HG03108 (cell line): ENCODE measurements around the gene AASDH.

Experiments used
- ATAC-seq: cut with Tn5 transposase; IDR thresholded peaks from one replicate; pipeline ENCODE4 v1.9.1; 2021; ENCODE audit warnings: moderate library complexity; ENCODE audit not compliant: unreplicated experiment

Gene AASDH

GRCh38 chr4:56387023-56388001 is at the start of gene AASDH:
AASDH (minus strand) TSS chr4:56387491; CDS start chr4:56384299, 3,192 bp downstream.
- peak; percentile 93 for ATAC-seq

GRCh38 chr4:56435140-56435926 is 48.0 kb upstream of the AASDH start, which contains the start of gene PPAT:
PPAT (minus strand) TSS chr4:56435615; CDS start chr4:56435477, 138 bp downstream.
- ATAC-seq: peak; percentile 73

GRCh38 chr4:56434599-56435139 is 47.4 kb upstream of the AASDH start:
- ATAC-seq: no peak

- no peak for ATAC-seq
These were observed 46.0 kb upstream of the AASDH start for GRCh38 chr4:56433280-56433679.

GRCh38 chr4:56430203-56430602 is 42.9 kb upstream of the AASDH start:
- no peak for ATAC-seq

- ATAC-seq: no peak
These were observed 39.9 kb upstream of the AASDH start for GRCh38 chr4:56427179-56427578.

GRCh38 chr4:56426273-56426672 is 39.0 kb upstream of the AASDH start:
- peak; percentile 46 for ATAC-seq

- no peak for ATAC-seq
These were observed 38.2 kb upstream of the AASDH start for GRCh38 chr4:56425518-56425917.

GRCh38 chr4:56424697-56425514 is 37.6 kb upstream of the AASDH start:
- no peak for ATAC-seq

GRCh38 chr4:56424176-56424575 is 36.9 kb upstream of the AASDH start:
- ATAC-seq: no peak

GRCh38 chr4:56417396-56417795 is 30.1 kb upstream of the AASDH start:
- no peak for ATAC-seq

GRCh38 chr4:56416349-56416748 is 29.1 kb upstream of the AASDH start:
- ATAC-seq: no peak

- no peak for ATAC-seq
These were observed 26.9 kb upstream of the AASDH start for GRCh38 chr4:56414135-56414670.

GRCh38 chr4:56410247-56411062 is 23.2 kb upstream of the AASDH start:
- no peak for ATAC-seq

- ATAC-seq: no peak
These were observed 22.3 kb upstream of the AASDH start for GRCh38 chr4:56409511-56410090.

- no peak for ATAC-seq
These were observed 21.7 kb upstream of the AASDH start for GRCh38 chr4:56408978-56409377.

GRCh38 chr4:56406151-56406550 is 18.9 kb upstream of the AASDH start:
- ATAC-seq: no peak

GRCh38 chr4:56405016-56405415 is 17.7 kb upstream of the AASDH start:
- no peak for ATAC-seq

GRCh38 chr4:56400560-56400959 is 13.3 kb upstream of the AASDH start:
- no peak for ATAC-seq
